NCI-H774 (cell line): ENCODE results near the gene RASGRP4.
"Not testable (repeated sequence)": the region's sequence is repeated elsewhere in the genome, so short reads cannot be mapped to it uniquely, and the experiment has no call there.

Experiments used
- DNase-seq: peaks from one replicate; lab custom pipeline; 2025; lab: John Stamatoyannopoulos, UW

Gene RASGRP4

DNA sequence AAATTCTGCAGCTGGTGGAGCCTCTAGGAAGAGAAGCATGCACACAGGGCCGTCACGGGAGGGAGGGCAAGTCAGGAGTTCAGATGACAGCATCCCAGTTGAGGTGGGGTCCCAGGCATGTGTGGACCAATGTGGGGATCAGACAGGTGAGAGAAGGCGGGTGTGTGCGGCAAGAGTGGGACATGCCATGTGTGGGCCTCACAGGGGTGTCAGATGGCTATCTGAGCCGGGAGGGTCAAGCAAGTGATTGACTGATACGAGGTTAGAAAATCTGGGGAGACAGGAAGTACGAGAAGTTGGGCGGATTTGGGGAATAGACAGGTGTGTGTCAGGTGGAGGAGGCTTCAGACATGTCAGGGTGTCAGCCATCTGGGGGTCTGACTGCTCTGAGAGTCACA lies 8.9 kb downstream of the RASGRP4 start:
- no peak for DNase-seq

DNA sequence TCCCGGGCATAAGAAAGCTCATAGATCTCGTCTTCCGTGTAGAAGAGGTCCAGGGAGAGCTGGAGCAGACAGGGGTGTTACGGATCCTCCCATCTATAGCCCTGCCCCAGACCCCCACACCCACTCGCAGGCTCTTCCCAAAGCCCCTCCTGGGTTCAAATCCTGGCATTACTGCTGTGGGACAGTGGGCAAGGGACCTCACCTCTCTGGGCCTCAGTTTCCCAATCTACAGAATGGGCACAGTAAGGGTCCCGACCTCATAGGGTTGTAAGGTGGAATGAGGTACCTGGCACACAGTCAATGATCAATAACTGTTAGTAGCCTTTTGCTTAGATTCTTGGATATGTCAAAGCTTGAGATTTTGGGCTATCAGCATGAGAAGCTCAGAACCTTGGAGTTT lies 12.6 kb downstream of the RASGRP4 start:
- no peak for DNase-seq

- DNase-seq = no peak
Measured at GRCh38 chr19:38412961-38413360, 13.1 kb downstream of the RASGRP4 start.

GRCh38 chr19:38412491-38412890 lies 13.5 kb downstream of the RASGRP4 start:
- DNase-seq = no peak

- not testable (repeated sequence) for DNase-seq
Measured at GRCh38 chr19:38411898-38412297, 14.1 kb downstream of the RASGRP4 start.

DNA sequence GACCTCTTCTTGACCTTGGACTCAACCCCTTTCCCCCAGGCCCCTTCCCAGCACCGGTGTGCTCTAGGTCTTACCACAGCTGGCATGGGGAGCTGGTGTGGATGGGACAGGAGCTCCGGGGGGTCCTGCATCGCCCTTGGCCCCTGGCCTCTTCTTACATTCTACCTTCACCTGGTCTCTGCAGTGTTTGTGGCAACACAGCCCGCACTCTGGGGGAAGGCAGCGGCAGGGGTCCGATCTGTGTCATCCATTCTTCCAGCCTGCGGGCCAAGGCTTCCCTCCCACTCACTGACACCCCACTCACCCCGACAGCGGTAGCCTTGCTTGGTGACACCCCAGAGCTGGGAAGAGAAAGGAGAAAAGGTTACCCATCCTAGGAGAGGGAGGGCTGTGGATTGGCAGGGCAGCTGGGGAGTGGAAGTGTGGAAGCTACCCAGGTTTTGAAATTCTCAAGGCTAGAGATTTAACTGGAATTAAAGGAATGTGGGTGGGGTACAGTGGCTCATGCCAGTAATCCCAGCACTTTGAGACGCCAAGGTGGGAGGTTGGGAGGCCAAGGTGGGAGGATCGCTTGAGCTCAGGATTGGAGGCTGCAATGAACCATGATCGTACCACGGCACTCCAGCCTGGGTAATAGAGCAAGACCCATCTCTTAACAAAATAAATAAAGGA lies 14.8 kb downstream of the RASGRP4 start:
- DNase-seq = no peak

DNA sequence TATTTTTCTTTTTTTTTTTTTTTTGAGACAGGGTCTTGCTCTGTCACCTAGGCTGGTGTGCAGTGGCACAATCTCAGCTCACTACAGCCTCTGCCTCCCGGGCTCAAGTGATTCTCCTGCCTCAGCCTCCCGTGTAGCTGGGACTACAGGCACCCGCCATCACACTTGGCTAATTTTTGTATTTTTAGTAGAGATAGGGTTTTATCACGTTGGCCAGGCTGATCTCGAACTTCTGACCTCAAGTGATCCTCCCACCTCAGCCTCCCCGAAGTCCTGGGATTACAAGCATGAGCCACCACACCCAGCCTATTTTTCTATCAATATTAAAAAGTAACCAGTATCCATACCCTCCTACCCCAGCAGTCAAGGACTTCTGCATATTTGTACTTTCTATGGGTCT lies 15.6 kb downstream of the RASGRP4 start:
- not testable (repeated sequence) for DNase-seq

DNA sequence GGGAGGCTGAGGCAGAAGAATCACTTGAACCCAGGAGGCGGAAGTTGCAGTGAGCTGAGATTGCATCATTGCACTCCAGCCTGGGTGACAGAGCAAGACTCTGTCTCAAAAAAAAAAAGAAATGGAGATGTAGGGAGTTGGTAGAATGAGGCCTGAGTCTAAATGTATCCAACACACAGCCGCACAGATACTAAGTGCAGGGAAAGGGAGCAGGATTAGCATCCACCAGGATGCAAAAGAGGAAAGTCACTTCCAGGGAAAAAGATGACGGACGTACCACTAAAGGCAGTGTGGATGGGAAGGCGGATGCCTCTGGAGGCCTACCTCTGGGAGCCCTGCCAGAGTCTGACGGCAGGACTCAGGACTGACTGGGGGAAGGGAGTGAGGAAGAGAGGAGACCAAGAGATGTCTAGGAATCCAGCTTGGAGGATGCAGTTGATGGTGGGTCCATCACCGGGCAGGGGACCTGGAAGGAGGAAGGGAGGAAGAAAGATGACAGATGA lies 16.3 kb downstream of the RASGRP4 start:
- no peak for DNase-seq

DNA sequence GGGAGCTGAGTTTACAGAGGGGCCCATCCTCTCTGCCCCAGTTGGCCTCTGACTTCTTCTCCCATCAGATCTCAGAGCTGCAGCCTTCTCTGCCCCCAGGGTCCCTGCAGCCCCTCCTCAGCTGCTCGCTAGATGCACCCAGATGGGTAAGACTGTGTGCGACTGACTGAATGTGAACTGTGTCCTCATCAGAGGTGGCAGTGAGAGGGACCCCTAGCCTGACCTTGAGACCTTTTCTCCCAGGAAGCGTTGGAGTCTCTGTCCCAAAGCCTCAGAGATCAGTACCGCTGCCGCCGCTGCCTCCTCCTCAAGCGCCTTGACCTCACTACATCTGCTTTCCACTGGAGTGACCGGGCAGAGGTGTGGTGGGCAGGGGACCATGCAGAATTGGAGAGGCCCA lies 20.7 kb downstream of the RASGRP4 start:
- DNase-seq = no peak

DNA sequence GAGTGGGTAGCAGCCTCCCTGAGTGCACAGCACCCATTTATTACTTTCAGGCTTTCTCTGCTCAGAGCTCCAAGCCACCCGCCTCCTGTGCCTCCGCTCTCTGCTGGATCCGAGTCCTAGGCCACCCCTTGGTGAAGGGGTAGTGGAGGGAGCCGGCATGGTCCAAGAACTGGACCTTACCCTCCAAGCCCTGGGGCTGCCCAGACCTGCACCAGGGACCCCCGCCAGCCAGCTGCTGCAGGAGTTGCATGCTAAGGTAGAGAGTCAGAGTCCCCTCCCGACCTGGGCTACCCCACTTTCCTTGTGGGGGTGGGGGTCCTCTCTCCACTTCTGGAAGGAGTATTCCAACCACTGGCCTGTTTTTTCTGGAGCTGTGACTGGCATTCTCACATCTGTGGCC lies 21.2 kb downstream of the RASGRP4 start:
- no peak for DNase-seq

- DNase-seq = peak; percentile 94
Measured at GRCh38 chr19:38402967-38403674, 22.9 kb downstream of the RASGRP4 start, which contains the start of gene FAM98C. FAM98C (plus strand) TSS chr19:38403093; CDS start chr19:38403154, 61 bp downstream.

DNA sequence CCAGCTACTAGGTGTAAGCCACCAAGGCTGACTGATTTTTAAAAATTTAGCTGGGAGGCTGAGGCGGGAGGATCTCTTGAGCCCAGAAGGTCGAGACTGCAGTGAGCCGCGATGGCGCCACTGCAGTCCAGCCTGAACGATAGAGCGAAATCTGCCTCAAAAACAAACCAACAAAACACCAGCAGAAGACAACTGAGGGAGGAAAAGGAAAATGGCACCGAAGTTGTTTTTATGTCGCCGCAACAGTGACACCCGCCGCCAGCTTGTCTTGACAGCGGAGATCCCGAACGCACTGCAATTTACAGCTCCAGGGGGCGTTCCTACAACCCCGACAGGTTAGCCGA lies 23.4 kb downstream of the RASGRP4 start:
- DNase-seq = no peak

GRCh38 chr19:38401148-38401547 lies 24.9 kb downstream of the RASGRP4 start:
- no peak for DNase-seq

- no peak for DNase-seq
Measured at GRCh38 chr19:38400361-38400760, 25.7 kb downstream of the RASGRP4 start.

DNA sequence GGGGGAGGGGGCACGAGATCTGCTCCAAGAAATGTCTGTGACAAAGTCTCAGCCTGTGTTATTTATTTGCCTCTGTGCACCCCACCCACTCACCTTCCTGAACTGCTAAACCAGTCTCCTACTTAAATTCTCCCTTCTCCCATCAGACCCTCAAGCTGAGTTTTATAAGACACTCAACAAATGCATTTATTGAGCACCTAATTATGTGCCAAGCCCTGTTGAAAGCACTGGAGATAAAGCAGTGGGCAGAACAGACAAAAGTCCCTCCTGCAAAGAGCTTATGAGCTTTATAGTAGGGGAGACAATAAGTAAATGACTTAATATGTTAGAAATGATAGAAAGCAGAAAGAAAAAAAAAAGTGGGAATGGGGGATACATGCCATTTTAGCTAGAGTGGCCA lies 26.5 kb downstream of the RASGRP4 start:
- no peak for DNase-seq

DNA sequence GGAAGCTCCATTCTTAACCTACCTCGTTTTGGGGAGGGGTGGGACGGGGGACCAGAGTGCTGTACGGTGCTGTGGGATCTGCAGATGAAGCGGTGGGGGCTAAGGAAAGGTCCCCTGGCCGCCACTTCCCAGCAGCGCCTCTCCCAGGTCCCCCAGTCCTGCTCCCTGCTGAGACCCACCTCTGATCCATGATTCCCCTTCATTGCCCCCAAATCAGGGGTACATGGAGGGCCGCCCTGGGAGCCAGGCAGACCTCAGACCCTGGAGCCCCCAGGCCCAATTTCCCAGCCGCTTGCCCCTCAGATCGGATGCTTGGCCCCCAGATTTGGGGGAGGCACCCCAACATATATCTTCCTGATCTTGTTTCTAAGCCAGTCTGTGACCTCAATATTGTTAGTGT lies 26.9 kb downstream of the RASGRP4 start:
- DNase-seq = no peak

GRCh38 chr19:38395381-38396114 lies 30.5 kb downstream of the RASGRP4 start:
- no peak for DNase-seq

GRCh38 chr19:38394488-38394887 lies 31.5 kb downstream of the RASGRP4 start:
- no peak for DNase-seq

GRCh38 chr19:38392707-38393308 lies 33.2 kb downstream of the RASGRP4 start:
- DNase-seq = no peak

GRCh38 chr19:38391911-38392464 lies 34.0 kb downstream of the RASGRP4 start:
- DNase-seq = no peak

DNA sequence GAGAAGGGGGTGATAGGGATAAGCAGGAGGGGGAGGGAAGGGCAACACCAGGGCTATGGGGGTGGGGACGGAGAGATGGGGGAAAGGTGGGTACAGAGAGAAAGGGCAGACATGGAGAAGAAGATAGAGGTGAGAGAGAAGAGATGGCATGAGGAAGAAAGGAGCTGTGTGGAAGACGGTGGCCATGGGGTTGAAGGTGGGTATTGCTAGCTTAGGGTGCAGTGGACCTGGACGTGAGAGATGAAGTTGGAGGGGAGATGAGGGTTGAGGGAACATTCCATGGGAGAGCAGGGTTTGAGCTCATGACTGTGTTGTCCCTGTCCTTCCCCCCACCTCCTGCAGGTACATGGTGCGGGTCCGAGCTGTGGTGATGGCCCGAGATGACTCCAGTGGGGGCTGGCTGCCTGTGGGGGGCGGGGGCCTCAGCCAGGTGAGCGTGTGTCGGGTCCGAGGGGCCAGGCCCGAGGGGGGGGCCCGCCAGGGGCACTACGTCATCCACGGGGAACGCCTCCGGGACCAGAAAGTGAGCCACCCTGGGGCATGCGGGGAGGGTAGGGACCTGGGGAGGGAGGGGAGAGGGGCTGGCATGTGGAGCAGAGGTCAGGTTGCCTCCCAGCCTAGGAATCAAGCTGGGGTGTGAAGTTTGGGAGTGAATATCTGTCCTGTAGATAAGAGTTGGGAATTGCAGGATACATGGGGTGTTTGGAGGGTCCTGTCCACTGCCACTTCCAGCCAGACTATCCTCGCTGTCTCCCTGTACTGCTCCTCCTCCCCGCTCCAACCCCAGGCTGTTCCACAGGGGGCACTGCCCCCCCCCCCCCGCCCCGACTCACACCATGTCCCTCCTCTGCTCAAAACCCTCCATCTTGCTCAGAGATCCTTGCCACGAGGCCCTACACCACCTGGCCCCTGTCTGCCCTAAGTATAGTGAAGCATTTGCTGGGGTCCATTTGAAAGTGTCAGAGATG lies 35.8 kb downstream of the RASGRP4 start:
- no peak for DNase-seq
